Measurements from ENCODE around the gene TRIM43. TPM values are rescaled to one million over a fixed set of nuclear protein-coding genes. Genes with fewer than 3 reads are reported as not detected.
"Not testable (repeated sequence)": the region's sequence is repeated elsewhere in the genome, so short reads cannot be mapped to it uniquely, and the experiment has no call there.

Gene TRIM43
- polyA plus RNA-seq, 1 donor from 2014 or later, result not detected

GRCh38 chr2:95609764-95610163 lies 18.0 kb downstream of the TRIM43 start:
- not testable (repeated sequence) for H3K4me1 Mint-ChIP-seq, H3K9me3 Mint-ChIP-seq, H3K4me3 Mint-ChIP-seq, H3K36me3 Mint-ChIP-seq, H3K27ac Mint-ChIP-seq, H3K27me3 Mint-ChIP-seq

GRCh38 chr2:95613048-95613447 lies 21.2 kb downstream of the TRIM43 start:
- not testable (repeated sequence) for H3K4me1 Mint-ChIP-seq, H3K27me3 Mint-ChIP-seq, H3K9me3 Mint-ChIP-seq, H3K27ac Mint-ChIP-seq, H3K36me3 Mint-ChIP-seq, H3K4me3 Mint-ChIP-seq

DNA sequence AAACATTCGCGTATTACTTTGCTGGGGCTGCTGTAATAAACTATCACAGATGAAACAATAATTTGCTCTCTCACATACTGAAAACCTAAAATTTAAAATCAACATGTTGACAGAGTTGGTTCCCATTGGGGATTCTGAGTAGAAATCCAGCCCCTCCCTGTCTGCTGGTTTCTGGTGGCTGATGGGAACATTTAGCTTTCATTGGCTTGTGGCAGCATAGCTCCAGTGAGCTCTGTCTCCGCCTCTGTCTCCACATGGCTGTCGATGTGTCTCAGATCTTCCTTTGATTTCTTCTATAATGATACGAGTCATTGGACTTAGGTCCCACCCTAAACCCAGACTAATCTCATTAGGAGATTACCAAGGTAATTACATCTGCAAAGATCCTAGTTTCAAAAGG lies 30.9 kb downstream of the TRIM43 start:
- not testable (repeated sequence) for H3K27me3 Mint-ChIP-seq, H3K27ac Mint-ChIP-seq, H3K36me3 Mint-ChIP-seq, H3K9me3 Mint-ChIP-seq, H3K4me1 Mint-ChIP-seq, H3K4me3 Mint-ChIP-seq

GRCh38 chr2:95630987-95631386 lies 39.2 kb downstream of the TRIM43 start:
- not testable (repeated sequence) for H3K27ac Mint-ChIP-seq, H3K4me1 Mint-ChIP-seq, H3K9me3 Mint-ChIP-seq, H3K4me3 Mint-ChIP-seq, H3K27me3 Mint-ChIP-seq, H3K36me3 Mint-ChIP-seq

DNA sequence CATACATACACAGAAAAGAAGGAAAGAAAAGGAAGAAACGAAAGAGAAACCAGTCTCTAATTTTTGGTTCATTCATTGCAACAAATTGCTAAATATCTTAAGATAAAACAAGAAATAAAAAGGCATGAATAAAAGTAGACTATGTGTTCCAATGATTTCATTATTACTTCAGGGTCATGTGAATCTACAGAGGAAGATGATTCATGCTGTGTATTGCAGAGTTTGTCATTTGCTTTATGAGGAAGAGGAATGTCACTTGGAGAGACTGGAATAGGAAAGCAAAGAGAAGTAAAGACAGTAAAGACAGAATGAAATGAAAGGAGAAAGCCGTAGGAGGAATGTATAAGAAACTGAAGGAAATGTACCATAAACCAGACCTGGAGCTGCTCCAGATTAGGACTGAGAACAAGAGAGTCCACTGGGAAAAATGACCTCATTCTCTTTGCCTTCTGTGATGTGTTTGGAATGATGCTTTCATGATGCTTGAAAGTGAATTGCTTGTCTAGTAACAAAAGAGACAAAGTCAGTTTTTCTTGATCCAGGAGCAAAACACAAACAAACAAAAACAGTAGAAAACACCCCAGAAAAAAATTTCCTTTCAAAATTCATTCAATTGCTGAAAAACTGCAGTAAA lies 41.9 kb downstream of the TRIM43 start:
- H3K27ac Mint-ChIP-seq, H3K4me1 Mint-ChIP-seq, H3K27me3 Mint-ChIP-seq, H3K9me3 Mint-ChIP-seq, H3K4me3 Mint-ChIP-seq, H3K36me3 Mint-ChIP-seq: not testable (repeated sequence)

GRCh38 chr2:95640515-95641288 lies 48.9 kb downstream of the TRIM43 start:
- not testable (repeated sequence) for H3K4me3 Mint-ChIP-seq, H3K27ac Mint-ChIP-seq, H3K4me1 Mint-ChIP-seq, H3K9me3 Mint-ChIP-seq, H3K36me3 Mint-ChIP-seq, H3K27me3 Mint-ChIP-seq

- H3K9me3 Mint-ChIP-seq, H3K27me3 Mint-ChIP-seq, H3K36me3 Mint-ChIP-seq, H3K27ac Mint-ChIP-seq, H3K4me1 Mint-ChIP-seq, H3K4me3 Mint-ChIP-seq: not testable (repeated sequence)
Measured at GRCh38 chr2:95641289-95641575, 49.4 kb downstream of the TRIM43 start.

- H3K4me3 Mint-ChIP-seq, H3K4me1 Mint-ChIP-seq, H3K9me3 Mint-ChIP-seq, H3K27ac Mint-ChIP-seq, H3K27me3 Mint-ChIP-seq, H3K36me3 Mint-ChIP-seq: not testable (repeated sequence)
Measured at GRCh38 chr2:95641787-95642186, 50.0 kb downstream of the TRIM43 start.

- H3K9me3 Mint-ChIP-seq, H3K36me3 Mint-ChIP-seq, H3K4me3 Mint-ChIP-seq, H3K4me1 Mint-ChIP-seq, H3K27ac Mint-ChIP-seq, H3K27me3 Mint-ChIP-seq: not testable (repeated sequence)
Measured at GRCh38 chr2:95642360-95642759, 50.6 kb downstream of the TRIM43 start.

- not testable (repeated sequence) for H3K36me3 Mint-ChIP-seq, H3K4me3 Mint-ChIP-seq, H3K27ac Mint-ChIP-seq, H3K4me1 Mint-ChIP-seq, H3K9me3 Mint-ChIP-seq, H3K27me3 Mint-ChIP-seq
Measured at GRCh38 chr2:95642951-95643350, 51.1 kb downstream of the TRIM43 start.

GRCh38 chr2:95645312-95645711 lies 53.5 kb downstream of the TRIM43 start:
- H3K27ac Mint-ChIP-seq, H3K9me3 Mint-ChIP-seq: not testable (repeated sequence)

DNA sequence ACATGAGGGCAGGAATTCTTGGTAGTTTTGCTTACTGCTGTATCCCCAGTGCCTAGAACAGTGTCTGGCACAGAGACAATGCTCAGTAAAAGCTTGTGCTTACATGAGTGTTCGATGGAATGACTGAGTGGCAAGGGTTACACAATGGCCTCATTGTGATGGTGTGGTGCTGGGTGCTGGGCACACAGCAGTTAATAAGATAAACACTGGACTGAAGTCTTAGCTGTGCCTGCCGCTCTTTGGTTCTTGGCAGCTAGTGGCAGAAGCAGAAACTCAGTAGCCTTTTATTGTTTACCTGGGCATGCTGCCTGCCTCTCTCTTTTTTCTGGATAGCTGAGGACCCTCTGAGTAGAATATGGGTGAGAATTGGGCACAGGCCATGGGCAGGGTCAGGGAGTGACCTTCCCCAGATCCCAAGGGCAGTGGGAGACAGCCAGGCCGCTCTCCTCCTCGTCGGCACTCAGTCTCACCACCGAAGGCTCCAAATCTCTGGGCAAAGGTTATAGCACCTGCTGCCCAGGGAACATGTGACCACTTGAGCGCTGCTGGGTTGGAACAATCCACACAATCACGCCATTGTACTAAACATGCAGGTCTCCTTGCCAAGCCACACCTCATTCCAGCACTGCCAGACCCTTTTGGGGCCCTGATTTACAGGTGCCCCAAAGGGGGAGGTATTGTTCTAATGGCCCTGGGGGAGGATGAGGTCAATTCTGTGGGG lies 54.6 kb downstream of the TRIM43 start:
- H3K36me3 Mint-ChIP-seq, H3K4me3 Mint-ChIP-seq, H3K9me3 Mint-ChIP-seq, H3K27ac Mint-ChIP-seq, H3K4me1 Mint-ChIP-seq, H3K27me3 Mint-ChIP-seq: not testable (repeated sequence)

More at GRCh38 chr2:95645312-95645711, 53.5 kb downstream of the TRIM43 start:
- H3K4me1 Mint-ChIP-seq, H3K27me3 Mint-ChIP-seq, H3K4me3 Mint-ChIP-seq, H3K36me3 Mint-ChIP-seq: not testable (repeated sequence)

GRCh38 chr2:95648894-95649544 lies 57.2 kb downstream of the TRIM43 start:
- H3K27me3 Mint-ChIP-seq, H3K36me3 Mint-ChIP-seq, H3K4me1 Mint-ChIP-seq, H3K4me3 Mint-ChIP-seq, H3K9me3 Mint-ChIP-seq, H3K27ac Mint-ChIP-seq: not testable (repeated sequence)

Data from IgD-negative memory B cell (primary cell).